GM19455 (cell line): ENCODE measurements around the gene MAN2B1.
"Not testable (repeated sequence)": the region's sequence is repeated elsewhere in the genome, so short reads cannot be mapped to it uniquely, and the experiment has no call there.

Experiments
- ATAC-seq: cut with Tn5 transposase; IDR thresholded peaks from one replicate; pipeline ENCODE4 v1.9.1; 2021; ENCODE audit not compliant: unreplicated experiment

The MAN2B1 gene

DNA sequence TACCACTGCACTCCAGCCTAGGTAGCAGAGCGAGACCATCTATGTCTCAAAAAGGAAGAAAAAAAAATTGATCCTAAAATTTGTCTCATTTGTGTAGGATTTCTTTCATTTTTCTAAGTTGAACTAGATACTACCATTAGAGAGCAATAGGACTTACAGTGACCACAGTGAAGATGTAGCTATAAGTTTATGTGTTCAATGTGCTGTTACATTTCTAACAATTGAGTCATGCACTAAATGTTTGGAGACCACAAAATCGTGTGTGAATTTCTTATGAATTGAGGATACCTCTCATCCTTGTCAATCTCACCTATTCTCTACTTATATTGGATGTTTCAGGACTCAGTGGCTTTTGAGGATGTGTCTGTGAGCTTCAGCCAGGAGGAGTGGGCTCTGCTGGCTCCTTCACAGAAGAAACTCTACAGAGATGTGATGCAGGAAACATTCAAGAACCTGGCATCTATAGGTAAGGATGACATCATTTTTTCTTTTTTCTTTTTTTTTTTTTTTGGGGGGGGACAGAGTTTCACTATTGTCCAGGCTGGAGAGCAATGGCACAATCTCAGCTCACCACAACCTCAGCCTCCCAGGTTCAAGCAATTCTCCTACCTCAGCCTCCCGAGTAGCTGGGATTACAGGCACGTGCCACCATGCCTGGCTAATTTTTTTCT is 43.0 kb downstream of the MAN2B1 start:
- no peak for ATAC-seq

DNA sequence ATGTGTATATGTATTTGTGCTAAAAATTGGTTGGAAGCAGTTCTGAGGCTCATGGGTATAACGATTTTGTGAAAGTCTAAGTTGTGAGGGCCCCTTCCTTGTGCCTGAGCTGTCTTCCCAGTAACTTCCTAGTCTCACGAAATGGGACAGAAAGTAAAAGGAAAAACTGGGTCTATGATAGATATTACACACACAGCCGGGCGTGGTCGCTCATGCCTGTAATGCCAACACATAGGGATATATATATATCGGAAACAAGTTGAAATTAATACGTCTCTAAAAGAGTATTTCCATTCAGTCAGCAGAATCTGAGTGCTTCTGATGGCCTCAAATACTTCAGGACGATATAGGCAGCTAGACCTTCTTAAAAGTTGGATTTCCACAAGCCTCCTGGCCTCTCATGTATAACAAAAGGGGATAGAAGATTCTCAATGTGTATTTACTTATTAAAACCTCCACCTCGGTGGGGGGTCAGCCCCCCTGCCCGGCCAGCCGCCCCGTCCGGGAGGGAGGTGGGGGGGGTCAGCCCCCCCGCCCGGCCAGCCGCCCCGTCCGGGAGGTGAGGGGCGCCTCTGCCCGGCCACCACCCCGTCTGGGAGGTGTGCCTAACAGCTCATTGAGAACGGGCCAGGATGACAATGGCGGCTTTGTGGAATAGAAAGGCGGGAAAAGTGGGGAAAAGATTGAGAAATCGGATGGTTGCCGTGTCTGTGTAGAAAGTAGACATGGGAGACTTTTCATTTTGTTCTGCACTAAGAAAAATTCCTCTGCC is 45.1 kb downstream of the MAN2B1 start:
- not testable (repeated sequence) for ATAC-seq

- ATAC-seq: no peak
Measured at GRCh38 chr19:12617646-12618045, 48.9 kb downstream of the MAN2B1 start.

DNA sequence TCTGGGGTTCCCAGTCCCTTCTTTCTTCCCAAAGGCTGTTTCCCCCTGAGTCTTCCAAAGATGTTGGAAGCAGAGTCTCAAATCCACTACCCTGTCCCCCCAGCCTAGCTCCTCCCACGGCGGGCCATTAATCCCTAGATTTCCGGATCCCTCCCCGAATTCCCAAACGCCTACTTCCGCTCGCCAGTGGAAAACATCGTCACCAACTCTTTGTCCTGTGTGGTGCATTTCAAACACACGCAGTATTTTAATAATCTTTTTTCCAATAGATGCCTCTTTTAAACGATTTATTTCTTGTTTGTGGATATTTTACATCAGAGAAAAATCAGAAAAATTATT is 55.2 kb downstream of the MAN2B1 start:
- ATAC-seq: no peak

DNA sequence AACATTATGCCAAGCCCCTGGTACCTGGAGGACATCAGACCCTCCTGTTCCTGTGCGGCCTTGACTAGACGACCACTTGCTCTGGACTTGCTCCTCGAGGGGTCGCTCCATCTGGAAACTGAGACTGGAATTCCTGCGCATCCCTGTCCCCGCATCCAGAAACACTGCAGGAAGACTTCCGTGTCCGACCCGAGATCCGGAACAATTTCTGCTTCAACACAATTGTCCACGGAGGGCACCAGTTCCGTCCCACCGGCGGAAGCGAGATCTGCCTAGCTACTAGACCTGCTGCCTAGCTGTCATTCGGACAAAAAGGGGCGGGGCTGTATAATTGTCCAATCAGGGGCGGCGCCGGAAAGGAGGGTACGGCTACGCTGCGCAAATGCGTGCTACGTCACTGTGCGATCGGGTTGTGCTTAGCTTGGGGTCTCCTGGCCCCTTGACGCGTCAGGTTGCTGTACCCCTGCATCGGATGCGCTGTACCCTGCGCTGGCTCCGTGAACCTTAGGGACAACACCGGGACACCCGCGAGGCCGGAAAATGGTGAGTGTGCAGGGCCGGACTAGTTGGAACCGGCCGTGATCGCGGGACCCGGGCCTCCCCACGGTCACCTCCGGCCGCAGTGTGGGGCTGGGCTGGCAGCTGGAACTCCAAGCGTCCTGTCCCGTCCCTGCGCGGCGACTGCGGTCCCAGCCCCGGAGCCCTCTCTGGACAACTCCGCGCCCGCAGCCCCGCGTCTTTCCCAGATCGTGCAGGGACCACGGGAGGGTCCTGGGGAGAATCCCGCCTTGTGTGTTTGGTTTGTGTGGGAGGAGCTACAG is 55.8 kb downstream of the MAN2B1 start, which contains the start of the genes ZNF490 and ZNF791:
Gene ZNF490, minus strand, starts transcription at position 274 of the 821 bp plus-strand sequence. Its CDS starts 133 bp downstream, at position 141.
Gene ZNF791, plus strand, starts transcription at position 381 of the 821 bp plus-strand sequence. Its CDS starts 160 bp downstream, at position 541.
- peak; percentile 81 for ATAC-seq

GRCh38 chr19:12607631-12608030 is 58.9 kb downstream of the MAN2B1 start:
- ATAC-seq: no peak

DNA sequence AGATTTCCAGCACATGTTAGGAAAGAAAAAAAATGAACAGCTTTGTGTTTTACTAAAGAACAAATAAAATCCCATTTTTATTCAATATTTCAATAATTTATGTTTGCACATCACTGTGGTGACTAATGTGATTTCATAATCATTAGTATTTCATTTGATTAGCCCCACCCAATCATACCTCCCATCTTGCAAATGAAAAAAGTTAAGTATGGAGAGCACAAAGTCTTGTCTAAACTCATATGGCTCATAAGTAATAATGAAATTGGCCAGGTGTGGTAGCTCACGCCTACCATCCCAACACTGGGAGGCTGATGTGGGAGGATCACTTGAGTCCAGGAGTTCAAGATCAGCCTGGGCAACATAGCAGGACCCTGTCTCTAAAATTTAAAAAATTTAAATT is 59.7 kb downstream of the MAN2B1 start:
- no peak for ATAC-seq

- no peak for ATAC-seq
Measured at GRCh38 chr19:12603714-12604113, 62.8 kb downstream of the MAN2B1 start.

GRCh38 chr19:12597594-12597993 is 68.9 kb downstream of the MAN2B1 start:
- ATAC-seq: no peak

- ATAC-seq: no peak
Measured at GRCh38 chr19:12596927-12597548, 69.5 kb downstream of the MAN2B1 start.
